ENCODE data around the gene HLA-DRB1.
"Not testable (repeated sequence)": the region's sequence is repeated elsewhere in the genome, so short reads cannot be mapped to it uniquely, and the experiment has no call there.

Gene HLA-DRB1

DNA sequence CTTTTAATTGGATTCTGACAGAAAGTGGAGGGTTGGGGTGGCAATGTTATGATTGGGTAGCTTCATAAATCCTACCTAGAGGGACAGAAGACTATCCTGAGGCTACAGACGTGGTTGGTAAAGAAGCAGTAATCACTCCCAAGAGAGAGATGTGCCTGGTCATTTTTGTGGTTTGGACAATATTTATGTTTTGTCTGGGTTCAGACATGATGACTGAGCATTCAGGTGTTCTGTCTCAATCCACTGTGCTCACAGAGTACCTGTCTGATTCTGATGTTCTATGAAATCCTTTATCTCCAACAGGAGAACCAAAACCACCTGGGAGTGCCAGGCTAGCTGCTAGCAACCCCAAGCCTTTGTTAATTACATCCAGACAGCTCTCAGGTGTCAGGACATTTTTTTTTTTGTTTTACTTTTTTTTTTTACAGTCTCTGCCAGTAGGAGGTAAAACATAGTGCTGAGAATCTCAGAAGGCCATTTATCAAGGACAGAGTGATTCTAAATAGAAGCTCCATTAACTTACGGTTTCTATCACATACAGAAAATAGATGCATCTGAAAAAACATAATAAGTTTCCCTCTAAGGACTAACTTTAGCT, 46.0 kb upstream of the HLA-DRB1 start:
- Histone ChIP-seq H3K27me3 (ENCODE audit: insufficient read depth, poor library complexity, severe bottlenecking) (no peaks in the 10 kb centered on the region), H3K9me3 (ENCODE audit: severe bottlenecking) (no peaks in the 10 kb centered on the region), H3K27ac (ENCODE audit: poor library complexity, severe bottlenecking) (no peak overlapping the region), H3K4me1 (ENCODE audit: insufficient read depth, poor library complexity, severe bottlenecking) (no peaks in the 10 kb centered on the region), H3K4me3 (ENCODE audit: severe bottlenecking) (no peak overlapping the region), H3K36me3 (ENCODE audit: low read depth) (no peaks in the 10 kb centered on the region)
- ATAC-seq (ENCODE audit: low read depth) (no peak), DNase-seq (ENCODE audit: low spot score) (no peak)
- TF ChIP-seq, protein P1, sequence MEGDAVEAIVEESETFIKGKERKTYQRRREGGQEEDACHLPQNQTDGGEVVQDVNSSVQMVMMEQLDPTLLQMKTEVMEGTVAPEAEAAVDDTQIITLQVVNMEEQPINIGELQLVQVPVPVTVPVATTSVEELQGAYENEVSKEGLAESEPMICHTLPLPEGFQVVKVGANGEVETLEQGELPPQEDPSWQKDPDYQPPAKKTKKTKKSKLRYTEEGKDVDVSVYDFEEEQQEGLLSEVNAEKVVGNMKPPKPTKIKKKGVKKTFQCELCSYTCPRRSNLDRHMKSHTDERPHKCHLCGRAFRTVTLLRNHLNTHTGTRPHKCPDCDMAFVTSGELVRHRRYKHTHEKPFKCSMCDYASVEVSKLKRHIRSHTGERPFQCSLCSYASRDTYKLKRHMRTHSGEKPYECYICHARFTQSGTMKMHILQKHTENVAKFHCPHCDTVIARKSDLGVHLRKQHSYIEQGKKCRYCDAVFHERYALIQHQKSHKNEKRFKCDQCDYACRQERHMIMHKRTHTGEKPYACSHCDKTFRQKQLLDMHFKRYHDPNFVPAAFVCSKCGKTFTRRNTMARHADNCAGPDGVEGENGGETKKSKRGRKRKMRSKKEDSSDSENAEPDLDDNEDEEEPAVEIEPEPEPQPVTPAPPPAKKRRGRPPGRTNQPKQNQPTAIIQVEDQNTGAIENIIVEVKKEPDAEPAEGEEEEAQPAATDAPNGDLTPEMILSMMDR (IDR thresholded peaks at IDR 0.05; ENCODE audit: poor library complexity, severe bottlenecking) = no peak

DNA sequence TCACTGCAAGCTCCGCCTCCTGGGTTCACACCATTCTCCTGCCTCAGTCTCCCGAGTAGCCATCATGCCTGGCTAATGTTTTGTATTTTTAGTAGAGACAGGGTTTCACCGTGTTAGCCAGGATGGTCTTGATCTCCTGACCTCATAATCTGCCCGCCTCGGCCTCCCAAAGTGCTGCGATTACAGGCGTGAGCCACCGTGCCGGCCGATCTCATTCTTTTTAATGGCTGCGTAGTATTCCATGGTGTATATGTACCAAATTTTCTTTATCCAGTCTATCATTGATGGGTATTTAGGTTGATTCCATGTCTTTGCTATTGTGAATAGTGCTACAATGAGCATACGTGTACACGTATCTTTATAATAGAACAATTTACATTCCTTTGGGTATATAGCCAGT, 40.1 kb upstream of the HLA-DRB1 start:
- not testable (repeated sequence) for H3K27ac ChIP-seq (ENCODE audit: poor library complexity, severe bottlenecking); H3K9me3 ChIP-seq (ENCODE audit: severe bottlenecking); ATAC-seq (ENCODE audit: low read depth); DNase-seq (ENCODE audit: low spot score); H3K27me3 ChIP-seq (ENCODE audit: insufficient read depth, poor library complexity, severe bottlenecking); H3K4me1 ChIP-seq (ENCODE audit: insufficient read depth, poor library complexity, severe bottlenecking); H3K36me3 ChIP-seq (ENCODE audit: low read depth); H3K4me3 ChIP-seq (ENCODE audit: severe bottlenecking)

DNA sequence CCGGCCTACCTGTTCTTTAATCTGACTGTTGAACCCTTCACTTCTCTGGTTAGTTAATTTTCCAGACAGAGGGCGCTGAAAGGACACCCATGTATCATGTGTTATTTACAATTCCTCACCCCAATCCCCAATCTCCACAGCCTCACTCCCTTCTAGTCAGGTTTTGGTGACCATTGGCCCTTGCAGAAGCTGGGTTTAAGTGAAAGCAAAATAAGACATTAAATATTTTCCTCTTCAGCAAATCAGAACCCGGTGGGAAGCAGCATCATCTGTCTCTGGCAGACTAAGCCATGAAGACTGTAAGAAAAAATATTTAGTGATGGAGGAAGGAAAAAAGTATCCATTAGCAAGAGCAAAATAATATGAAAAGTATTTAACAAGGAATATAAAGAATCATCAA, 38.2 kb upstream of the HLA-DRB1 start:
- TF ChIP-seq, protein P1 (IDR thresholded peaks at IDR 0.05; ENCODE audit: poor library complexity, severe bottlenecking) = no peak
- Histone ChIP-seq H3K27ac (ENCODE audit: poor library complexity, severe bottlenecking) (no peak overlapping the region), H3K4me3 (ENCODE audit: severe bottlenecking) (no peak overlapping the region), H3K9me3 (ENCODE audit: severe bottlenecking) (no peaks in the 10 kb centered on the region), H3K36me3 (ENCODE audit: low read depth) (no peaks in the 10 kb centered on the region), H3K4me1 (ENCODE audit: insufficient read depth, poor library complexity, severe bottlenecking) (no peaks in the 10 kb centered on the region), H3K27me3 (ENCODE audit: insufficient read depth, poor library complexity, severe bottlenecking) (no peaks in the 10 kb centered on the region)
- ATAC-seq (ENCODE audit: low read depth) (no peak), DNase-seq (ENCODE audit: low spot score) (no peak)

DNA sequence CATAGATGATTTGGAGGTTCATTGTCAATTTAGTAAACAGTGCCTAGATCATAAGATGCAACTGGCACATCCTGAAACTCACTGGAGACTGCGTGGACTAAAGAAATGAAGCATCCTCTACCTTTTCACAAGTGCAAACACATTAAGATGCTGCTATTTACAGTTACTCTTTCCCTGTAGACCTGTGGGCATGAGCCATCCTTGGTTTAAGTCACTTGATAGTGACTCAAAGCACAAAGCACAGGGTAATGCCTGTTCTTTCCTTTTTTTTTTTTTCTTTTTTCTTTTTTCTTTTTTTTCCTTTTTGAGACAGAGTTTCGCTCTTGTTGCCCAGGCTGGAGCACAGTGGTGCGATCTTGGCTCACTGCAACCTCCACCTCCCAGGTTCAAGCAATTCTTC, 37.6 kb upstream of the HLA-DRB1 start:
- H3K4me3 ChIP-seq (ENCODE audit: severe bottlenecking) = no peak overlapping the region
- DNase-seq (ENCODE audit: low spot score) (no peak), ATAC-seq (ENCODE audit: low read depth) (no peak)
- no peaks in the 10 kb centered on the region for H3K9me3 ChIP-seq (ENCODE audit: severe bottlenecking)
- no peak overlapping the region for H3K27ac ChIP-seq (ENCODE audit: poor library complexity, severe bottlenecking)
- no peaks in the 10 kb centered on the region for H3K27me3 ChIP-seq (ENCODE audit: insufficient read depth, poor library complexity, severe bottlenecking)
- H3K36me3 ChIP-seq (ENCODE audit: low read depth) = no peaks in the 10 kb centered on the region
- H3K4me1 ChIP-seq (ENCODE audit: insufficient read depth, poor library complexity, severe bottlenecking) = no peaks in the 10 kb centered on the region
- TF ChIP-seq, protein P1 (IDR thresholded peaks at IDR 0.05; ENCODE audit: poor library complexity, severe bottlenecking) = no peak

DNA sequence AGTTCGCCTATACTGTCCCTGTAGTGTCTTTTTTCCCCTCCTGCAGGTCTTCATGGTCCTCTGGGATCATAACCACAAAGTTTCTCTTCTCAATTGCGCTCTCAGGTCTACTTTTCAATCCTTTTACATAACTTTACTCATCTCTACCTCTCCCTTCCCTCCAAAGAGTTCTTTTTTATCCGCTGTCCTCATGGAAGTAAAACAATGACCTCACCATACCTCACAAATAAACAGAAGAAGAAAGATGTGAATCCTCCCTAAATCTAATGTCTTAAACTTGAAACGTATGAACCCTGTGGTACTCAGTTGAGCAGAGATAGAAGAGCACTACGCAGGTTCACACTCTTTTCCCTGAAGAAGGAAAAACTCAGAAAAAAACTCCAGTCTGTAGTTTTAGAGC, 35.5 kb upstream of the HLA-DRB1 start:
- Histone ChIP-seq H3K36me3 (ENCODE audit: low read depth) (no peaks in the 10 kb centered on the region), H3K9me3 (ENCODE audit: severe bottlenecking) (no peaks in the 10 kb centered on the region), H3K4me1 (ENCODE audit: insufficient read depth, poor library complexity, severe bottlenecking) (no peaks in the 10 kb centered on the region), H3K27me3 (ENCODE audit: insufficient read depth, poor library complexity, severe bottlenecking) (no peaks in the 10 kb centered on the region), H3K27ac (ENCODE audit: poor library complexity, severe bottlenecking) (no peak overlapping the region), H3K4me3 (ENCODE audit: severe bottlenecking) (no peak overlapping the region)
- ATAC-seq (ENCODE audit: low read depth) (no peak), DNase-seq (ENCODE audit: low spot score) (no peak)
- TF ChIP-seq, protein P1 (IDR thresholded peaks at IDR 0.05; ENCODE audit: poor library complexity, severe bottlenecking) = no peak
